IMR-90 (cell line): ENCODE data around the gene SLC35F3. TPM values are rescaled to one million over a fixed set of nuclear protein-coding genes. Genes with fewer than 3 reads are reported as not detected.

Experiments used
- ATAC-seq: fragments of 200-7000 bp; cut with Tn5 transposase; 2 replicates; pipeline ENCODE4 v1.9.1; 2020; ENCODE audit warnings: low read depth, mild to moderate bottlenecking, moderate library complexity
- BruUV-seq: library from RNA; stranded (reverse); fragments of 400-500 nt; replicated peaks from 2 replicates; lab custom pipeline; 2021; lab: Mats Ljungman, UMichigan
- CTCF ChIA-PET: fragments of 300-600 bp; formaldehyde crosslinking; extraction: SDS; loops from one replicate; lab custom pipeline; 2021; ENCODE audit warnings: antibody characterized with exemption; lab: Yijun Ruan, JAX
- POLR2A ChIA-PET: fragments of 300-600 bp; sonication (Branson Sonifier 250); formaldehyde crosslinking; loops from one replicate; lab custom pipeline; 2022; ENCODE audit warnings: antibody characterized with exemption; ENCODE audit not compliant: unreplicated experiment; lab: Charles Lee
- DNase-seq: peaks from one replicate; pipeline ENCODE4 v3.0.0; 2013
- H2AFZ ChIP-seq: replicated peaks from 2 replicates; pipeline ENCODE3; 2013; ENCODE audit warnings: low read length, mild to moderate bottlenecking; ENCODE audit not compliant: poor library complexity
- H2AK5ac ChIP-seq: 2 replicates; pipeline ENCODE4 v1.6.1; 2013; ENCODE audit warnings: low read depth, low read length, inconsistent platforms
- H2AK9ac ChIP-seq: replicated peaks from 2 replicates; pipeline ENCODE3; 2013; ENCODE audit warnings: mild to moderate bottlenecking, low read depth, low read length, moderate library complexity; ENCODE audit not compliant: poor library complexity
- H2BK120ac ChIP-seq: 2 replicates; pipeline ENCODE4 v1.6.1; 2013; ENCODE audit warnings: low read depth, low read length, inconsistent platforms
- H2BK15ac ChIP-seq: 3 replicates; pipeline ENCODE4 v1.6.1; 2013; ENCODE audit warnings: low read depth, low read length, inconsistent platforms
- H2BK20ac ChIP-seq: 2 replicates; pipeline ENCODE4 v1.6.1; 2013; ENCODE audit warnings: low read depth, mild to moderate bottlenecking, inconsistent platforms, low read length, moderate library complexity
- H2BK5ac ChIP-seq: 2 replicates; pipeline ENCODE4 v1.6.1; 2013; ENCODE audit warnings: mild to moderate bottlenecking, low read depth, low read length, inconsistent platforms; ENCODE audit not compliant: poor library complexity, severe bottlenecking
- H3K14ac ChIP-seq: replicated peaks from 2 replicates; pipeline ENCODE4 v1.6.1; 2013; ENCODE audit warnings: low read depth, low read length, inconsistent platforms
- H3K18ac ChIP-seq: 2 replicates; pipeline ENCODE4 v1.6.1; 2013; ENCODE audit warnings: low read depth, low read length, control low read depth
- H3K23ac ChIP-seq: 2 replicates; pipeline ENCODE4 v1.6.1; 2013; ENCODE audit warnings: low read depth, low read length, inconsistent platforms
- H3K27ac ChIP-seq: 2 replicates; pipeline ENCODE4 v1.5.1; 2013; ENCODE audit warnings: mild to moderate bottlenecking, control low read depth, low read length; ENCODE audit not compliant: insufficient read depth
- H3K27me3 ChIP-seq: 2 replicates; pipeline ENCODE4 v1.6.1; 2013; ENCODE audit warnings: low read length; ENCODE audit not compliant: control insufficient read depth, insufficient read depth
- H3K36me3 ChIP-seq: 2 replicates; pipeline ENCODE4 v1.6.1; 2013; ENCODE audit warnings: low read length, mixed read lengths; ENCODE audit not compliant: control insufficient read depth, insufficient read depth
- H3K4ac ChIP-seq: 2 replicates; pipeline ENCODE4 v1.6.1; 2013; ENCODE audit warnings: low read depth, low read length, inconsistent platforms
- H3K4me1 ChIP-seq: 2 replicates; pipeline ENCODE4 v1.6.1; 2013; ENCODE audit warnings: low read length, mixed read lengths; ENCODE audit not compliant: control insufficient read depth, insufficient read depth
- H3K4me2 ChIP-seq: 2 replicates; pipeline ENCODE4 v1.6.1; 2013; ENCODE audit warnings: low read depth, mild to moderate bottlenecking, control low read depth, low read length, moderate library complexity
- H3K4me3 ChIP-seq: 2 replicates; pipeline ENCODE4 v1.5.1; 2013; ENCODE audit warnings: low read depth, mild to moderate bottlenecking, control low read depth, low read length, moderate library complexity; ENCODE audit not compliant: insufficient read depth
- H3K56ac ChIP-seq: 2 replicates; pipeline ENCODE4 v1.6.1; 2013; ENCODE audit warnings: low read length, inconsistent platforms; ENCODE audit not compliant: insufficient read depth; ENCODE audit errors: extremely low read depth
- H3K79me1 ChIP-seq, 2 experiments: 2 replicates each; pipeline ENCODE4 v1.6.1; 2013; ENCODE audit warnings: low read length in 2 of 2, inconsistent platforms in 1 of 2, low read depth in 1 of 2
- H3K9ac ChIP-seq: 2 replicates; pipeline ENCODE4 v1.6.1; 2013; ENCODE audit warnings: low read depth, low read length, control low read depth
- H3K9me1 ChIP-seq: 2 replicates; pipeline ENCODE4 v1.6.1; 2013; ENCODE audit warnings: low read length, inconsistent platforms; ENCODE audit not compliant: insufficient read depth
- H3K9me3 ChIP-seq: 2 replicates; pipeline ENCODE4 v1.6.1; 2013; ENCODE audit warnings: low read length; ENCODE audit not compliant: control insufficient read depth, insufficient read depth
- H4K20me1 ChIP-seq: 2 replicates; pipeline ENCODE4 v1.6.1; 2013; ENCODE audit warnings: low read length, inconsistent platforms; ENCODE audit not compliant: insufficient read depth
- H4K5ac ChIP-seq: 2 replicates; pipeline ENCODE4 v1.6.1; 2013; ENCODE audit warnings: mild to moderate bottlenecking, low read depth, low read length, control low read depth
- H4K8ac ChIP-seq, 2 experiments: 2 replicates each; pipeline ENCODE4 v1.6.1; 2013; ENCODE audit warnings: low read depth in 2 of 2, low read length in 2 of 2, control low read depth in 1 of 2, inconsistent platforms in 1 of 2
- H4K91ac ChIP-seq: 2 replicates; pipeline ENCODE4 v1.6.1; 2013; ENCODE audit warnings: low read depth, low read length, inconsistent platforms; ENCODE audit not compliant: insufficient read depth
- BHLHE40 ChIP-seq: fragments of 150-350 bp; IDR thresholded peaks from 2 replicates; pipeline ENCODE4 v1.6.1; 2016; ENCODE audit warnings: mild to moderate bottlenecking, low read depth, low read length
- CHD1 ChIP-seq: IDR thresholded peaks from 2 replicates; pipeline ENCODE4 v1.6.1; 2012; ENCODE audit warnings: low read depth, low read length, improper control_type of control experiment
- FOS ChIP-seq: fragments of 150-350 bp; IDR thresholded peaks from 2 replicates; pipeline ENCODE4 v1.6.1; 2016; ENCODE audit warnings: low read depth, low read length
- MAZ ChIP-seq: IDR thresholded peaks from 2 replicates; pipeline ENCODE4 v1.6.1; 2012; ENCODE audit warnings: low read depth, mild to moderate bottlenecking, low read length, improper control_type of control experiment, moderate library complexity, borderline replicate concordance
- MXI1 ChIP-seq: IDR thresholded peaks from 2 replicates; pipeline ENCODE4 v1.6.1; 2012; ENCODE audit warnings: low read depth, mild to moderate bottlenecking, low read length, moderate library complexity, borderline replicate concordance
- RAD21 ChIP-seq: IDR thresholded peaks from 2 replicates; pipeline ENCODE4 v1.6.1; 2012; ENCODE audit warnings: low read length, improper control_type of control experiment
- RCOR1 ChIP-seq: IDR thresholded peaks from 2 replicates; pipeline ENCODE4 v1.6.1; 2012; ENCODE audit warnings: mild to moderate bottlenecking, low read length, improper control_type of control experiment; ENCODE audit not compliant: insufficient replicate concordance
- RFX5 ChIP-seq: IDR thresholded peaks from 2 replicates; pipeline ENCODE4 v1.8.0; 2012; ENCODE audit warnings: low read depth, mild to moderate bottlenecking, low read length, moderate library complexity
- SMC3 ChIP-seq: fragments of 150-350 bp; IDR thresholded peaks from 2 replicates; pipeline ENCODE4 v1.6.1; 2016; ENCODE audit warnings: low read depth, mild to moderate bottlenecking, antibody characterized with exemption, low read length, moderate library complexity
- WGBS, 2 experiments: methylation state at CpG; one replicate each; pipeline versions ENCODE4 v1.1.5 to v1.1.7; 2013; ENCODE audit warnings: missing lambda C conversion rate in 2 of 2; ENCODE audit not compliant: insufficient read length in 1 of 2; ENCODE audit errors: extremely low coverage in 2 of 2; 5-methylcytosine and 5-hydroxymethylcytosine counted together
- dilution Hi-C: fragments of 300-500 bp; cut with HindIII; formaldehyde crosslinking; loops from one replicate; pipeline ENCODE4 v1.14.3; 2018; ENCODE audit warnings: low sequenced_read_pairs; ENCODE audit not compliant: unreplicated experiment
- in situ Hi-C: fragments of 300-500 bp; cut with MboI; formaldehyde crosslinking; loops from 3 replicates; pipeline ENCODE4 v1.14.3; 2019; ENCODE audit warnings: low sequenced_read_pairs, inconsistent platforms, mixed read lengths
- intact Hi-C: fragments of 100-400 bp; cut with micrococcal nuclease; formaldehyde crosslinking; loops from 2 replicates; pipeline ENCODE4 v1.10.0; 2022
- polyA plus RNA-seq, 3 experiments: library from polyadenylated mRNA; depleted of rRNA; stranded (reverse); fragments of >200 nt; gene quantifications; 2 replicates each; pipeline ENCODE4 v1.2.3, GENCODE V29; 2012; ENCODE audit warnings: low replicate concordance in 1 of 3
- total RNA-seq: library from RNA; depleted of rRNA; stranded (reverse); fragments of >200 nt; gene quantifications from 2 replicates; pipeline ENCODE4 v1.2.3, GENCODE V29; 2012
- TF ChIP-seq, protein P1 (sequence below): conservative IDR thresholded peaks from 2 replicates; pipeline ENCODE4 v1.5.1; 2012; ENCODE audit warnings: mild to moderate bottlenecking, low read depth, low read length, improper control_type of control experiment
- TF ChIP-seq, protein P2 (sequence below): fragments of 150-350 bp; IDR thresholded peaks from 2 replicates; pipeline ENCODE4 v1.6.1; 2016; ENCODE audit warnings: low read depth, mild to moderate bottlenecking, low read length, moderate library complexity, borderline replicate concordance

The SLC35F3 gene
- total and polyA plus RNA-seq, 2 of the 4 experiments (the other 2 are of a cell fraction), result under 0.01 to 0.17 TPM

DNA sequence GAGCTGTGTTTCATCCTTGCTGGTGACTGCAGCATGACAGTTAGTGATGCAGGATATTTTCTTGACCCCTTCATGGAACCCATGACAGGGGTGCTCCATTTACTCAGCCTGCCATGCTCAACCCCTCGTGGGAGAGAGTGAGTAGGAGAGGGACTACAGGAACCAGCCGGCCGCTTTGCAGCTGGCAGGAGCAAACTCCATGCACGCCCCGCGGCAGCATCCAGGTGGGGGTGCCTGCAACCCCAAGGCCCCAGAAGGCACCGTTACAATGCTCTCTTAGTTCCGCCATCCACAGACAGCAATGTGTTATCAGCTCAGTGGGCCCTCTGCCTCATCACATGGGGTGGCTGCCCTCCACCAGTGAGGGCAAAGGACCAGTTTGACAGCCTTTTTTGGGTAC, 135.1 kb downstream of the SLC35F3 start:
- Histone ChIP-seq H4K20me1 (no peaks in the 10 kb centered on the region), H2BK20ac (no peak overlapping the region), H3K9me3 (peaks cover 12% of the 10 kb centered on the region), H3K4me2 (no peak overlapping the region), H3K14ac (no peak overlapping the region), H3K4me3 (no peak overlapping the region), H3K9me1 (no peaks in the 10 kb centered on the region), H3K9ac (no peak overlapping the region), H2BK120ac (no peak overlapping the region), H3K4me1 (no peaks in the 10 kb centered on the region), H2BK15ac (no peak overlapping the region), H3K27ac (no peak overlapping the region), H3K27me3 (no peaks in the 10 kb centered on the region), H4K91ac (no peak overlapping the region), H2AK9ac (no peak overlapping the region), H3K18ac (no peak overlapping the region), H3K4ac (no peak overlapping the region), H2BK5ac (no peak overlapping the region), H3K79me1 (no peaks in the 10 kb centered on the region), H3K36me3 (no peaks in the 10 kb centered on the region), H4K5ac (no peak overlapping the region), H2AK5ac (no peak overlapping the region), H3K56ac (no peak overlapping the region), H2AFZ (no peak overlapping the region), H4K8ac (no peak overlapping the region), H3K23ac (no peak overlapping the region)
- intact Hi-C loops, result no loop called here
- in situ Hi-C loops, result no loop called here
- ChIA-PET POLR2A (no interaction called here), CTCF (no interaction called here)
- TF ChIP-seq, protein P1, sequence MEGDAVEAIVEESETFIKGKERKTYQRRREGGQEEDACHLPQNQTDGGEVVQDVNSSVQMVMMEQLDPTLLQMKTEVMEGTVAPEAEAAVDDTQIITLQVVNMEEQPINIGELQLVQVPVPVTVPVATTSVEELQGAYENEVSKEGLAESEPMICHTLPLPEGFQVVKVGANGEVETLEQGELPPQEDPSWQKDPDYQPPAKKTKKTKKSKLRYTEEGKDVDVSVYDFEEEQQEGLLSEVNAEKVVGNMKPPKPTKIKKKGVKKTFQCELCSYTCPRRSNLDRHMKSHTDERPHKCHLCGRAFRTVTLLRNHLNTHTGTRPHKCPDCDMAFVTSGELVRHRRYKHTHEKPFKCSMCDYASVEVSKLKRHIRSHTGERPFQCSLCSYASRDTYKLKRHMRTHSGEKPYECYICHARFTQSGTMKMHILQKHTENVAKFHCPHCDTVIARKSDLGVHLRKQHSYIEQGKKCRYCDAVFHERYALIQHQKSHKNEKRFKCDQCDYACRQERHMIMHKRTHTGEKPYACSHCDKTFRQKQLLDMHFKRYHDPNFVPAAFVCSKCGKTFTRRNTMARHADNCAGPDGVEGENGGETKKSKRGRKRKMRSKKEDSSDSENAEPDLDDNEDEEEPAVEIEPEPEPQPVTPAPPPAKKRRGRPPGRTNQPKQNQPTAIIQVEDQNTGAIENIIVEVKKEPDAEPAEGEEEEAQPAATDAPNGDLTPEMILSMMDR, result no peak
- TF ChIP-seq FOS, result no peak
- TF ChIP-seq BHLHE40, result no peak
- no peak for TF ChIP-seq SMC3
- TF ChIP-seq CHD1, result no peak
- TF ChIP-seq RAD21, result no peak
- no peak for TF ChIP-seq MAZ
- TF ChIP-seq RCOR1, result no peak
- TF ChIP-seq RFX5, result no peak
- no peak for TF ChIP-seq MXI1
- TF ChIP-seq, protein P2, sequence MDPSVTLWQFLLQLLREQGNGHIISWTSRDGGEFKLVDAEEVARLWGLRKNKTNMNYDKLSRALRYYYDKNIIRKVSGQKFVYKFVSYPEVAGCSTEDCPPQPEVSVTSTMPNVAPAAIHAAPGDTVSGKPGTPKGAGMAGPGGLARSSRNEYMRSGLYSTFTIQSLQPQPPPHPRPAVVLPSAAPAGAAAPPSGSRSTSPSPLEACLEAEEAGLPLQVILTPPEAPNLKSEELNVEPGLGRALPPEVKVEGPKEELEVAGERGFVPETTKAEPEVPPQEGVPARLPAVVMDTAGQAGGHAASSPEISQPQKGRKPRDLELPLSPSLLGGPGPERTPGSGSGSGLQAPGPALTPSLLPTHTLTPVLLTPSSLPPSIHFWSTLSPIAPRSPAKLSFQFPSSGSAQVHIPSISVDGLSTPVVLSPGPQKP, result no peak
- no TSS peak for BruUV-seq
- DNase-seq (no peak), ATAC-seq (no peak)
- dilution Hi-C loops, result no loop called here
- 88% methylated on average over 6 of the region's 8 CpGs; no CpG with 5 or more reads in 1 of the 2 experiments for WGBS, 2 experiments
